Mucosa of rectum (tissue), 2 donors: ENCODE measurements around the gene NSFL1C.

Experiments used
- H3K27ac ChIP-seq, 2 donors: one replicate each; pipeline ENCODE4 v1.7.0; 2013; ENCODE audit warnings: inconsistent platforms in 2 of 2, low read depth in 2 of 2, low read length in 2 of 2
- H3K27me3 ChIP-seq, 2 donors: one replicate each; pipeline ENCODE4 v1.7.0; 2013; ENCODE audit warnings: low read length in 2 of 2; ENCODE audit not compliant: control insufficient read depth in 2 of 2, insufficient read depth in 2 of 2
- H3K36me3 ChIP-seq, 2 donors: one replicate each; pipeline ENCODE4 v1.7.0; 2013; ENCODE audit warnings: low read length in 2 of 2; ENCODE audit not compliant: control insufficient read depth in 2 of 2, insufficient read depth in 2 of 2
- H3K4me1 ChIP-seq, 2 donors: one replicate each; pipeline ENCODE4 v1.7.0; 2013; ENCODE audit warnings: low read length in 2 of 2, mild to moderate bottlenecking in 1 of 2; ENCODE audit not compliant: control insufficient read depth in 2 of 2, insufficient read depth in 2 of 2
- H3K4me3 ChIP-seq, 2 donors: one replicate each; pipeline ENCODE4 v1.7.0; 2013; ENCODE audit warnings: low read length in 2 of 2
- H3K9ac ChIP-seq, 2 donors: one replicate each; pipeline ENCODE4 v1.7.0; 2013; ENCODE audit warnings: low read length in 2 of 2, low read depth in 1 of 2, mild to moderate bottlenecking in 1 of 2
- H3K9me3 ChIP-seq, 2 donors: one replicate each; pipeline ENCODE4 v1.7.0; 2013; ENCODE audit warnings: low read length in 2 of 2; ENCODE audit not compliant: control insufficient read depth in 2 of 2
- donor health status: healthy.
- donor health status: Normal muscosa, but diverticular disease.

Gene NSFL1C

DNA sequence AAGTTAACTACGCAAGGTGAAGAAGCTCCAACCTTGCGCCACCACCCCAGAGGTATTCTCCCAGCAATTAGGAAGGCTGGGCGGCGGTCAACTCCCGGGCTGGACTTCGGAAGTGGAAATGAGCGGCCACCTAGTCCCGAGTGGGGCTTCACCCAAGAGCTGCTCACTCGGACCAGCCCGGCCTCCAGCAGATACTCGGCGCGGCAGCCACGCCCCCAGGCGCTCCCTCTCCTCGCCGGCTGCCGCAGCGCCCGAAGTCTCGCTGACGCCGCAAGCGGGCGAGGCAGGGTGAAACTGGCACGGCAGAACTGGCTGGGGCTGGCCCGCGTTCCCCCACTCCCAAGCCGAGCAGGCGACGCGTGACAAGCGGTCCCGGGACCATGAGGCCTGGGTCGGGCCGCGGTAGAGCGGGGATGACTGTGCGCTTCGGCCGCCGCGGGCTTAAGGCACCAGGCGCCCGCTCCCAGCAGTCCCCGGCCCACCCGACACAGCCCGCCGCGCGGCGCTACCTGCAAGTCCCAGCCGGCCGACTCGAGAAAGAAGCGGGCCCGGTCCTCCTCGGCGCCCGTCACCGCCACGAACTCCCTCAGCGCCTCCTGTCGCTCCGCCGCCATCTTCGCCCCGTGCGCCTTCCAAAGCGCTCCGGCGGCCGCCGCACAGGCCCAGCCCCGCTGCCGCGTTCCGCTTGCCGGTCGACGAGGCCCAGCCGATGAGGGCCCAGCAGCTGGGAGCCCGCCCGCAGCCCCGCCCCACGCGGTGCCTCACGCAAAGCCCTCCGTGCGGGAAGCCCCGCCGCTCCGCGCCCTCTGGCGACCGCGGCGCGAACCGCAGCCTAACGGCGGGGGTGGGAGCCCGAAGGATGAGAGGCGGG is at the start of gene NSFL1C:
Gene NSFL1C, minus strand, starts transcription at position 639 of the 871 bp plus-strand sequence. Its CDS starts 25 bp downstream, at position 614.
- H3K4me3 ChIP-seq: peak within 1 kb of the TSS; percentile 75 to 83
- H3K9ac ChIP-seq: peak within 1 kb of the TSS; percentile 48 to 81
- peaks cover 11 to 23% of the 10 kb centered on the region in 2 donors for H3K36me3 ChIP-seq
- peak within 1 kb of the TSS; percentile 82 to 85 for H3K27ac ChIP-seq
- H3K9me3 ChIP-seq: no peaks in the 10 kb centered on the region
- peaks cover 36 to 46% of the 10 kb centered on the region in 2 donors for H3K4me1 ChIP-seq
- H3K27me3 ChIP-seq: no peaks in the 10 kb centered on the region

DNA sequence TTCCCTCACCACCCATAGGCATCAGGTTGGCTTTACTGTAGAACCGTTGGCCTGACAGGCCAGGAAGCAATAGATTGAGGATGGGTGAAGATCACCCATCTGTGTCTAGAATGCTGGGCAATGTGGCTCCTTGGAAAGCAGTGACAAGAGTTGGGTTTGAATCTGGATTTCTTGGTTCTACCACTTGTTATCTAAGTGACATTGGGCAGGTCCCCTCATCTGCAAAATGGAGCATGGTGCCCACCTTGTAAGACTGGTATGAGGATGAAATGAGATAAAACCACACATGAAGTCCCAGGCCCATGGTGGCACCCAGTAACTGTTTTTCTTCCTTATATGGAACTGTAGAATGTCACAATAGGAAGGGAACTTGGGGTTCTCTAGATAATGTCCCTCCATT is 47.2 kb upstream of the NSFL1C start:
- Histone ChIP-seq H3K9ac (no peak overlapping the region), H3K27me3 (no peaks in the 10 kb centered on the region), H3K9me3 (no peaks in the 10 kb centered on the region), H3K27ac (no peak overlapping the region), H3K4me1 (no peaks in the 10 kb centered on the region), H3K36me3 (no peaks in the 10 kb centered on the region), H3K4me3 (no peak overlapping the region)

DNA sequence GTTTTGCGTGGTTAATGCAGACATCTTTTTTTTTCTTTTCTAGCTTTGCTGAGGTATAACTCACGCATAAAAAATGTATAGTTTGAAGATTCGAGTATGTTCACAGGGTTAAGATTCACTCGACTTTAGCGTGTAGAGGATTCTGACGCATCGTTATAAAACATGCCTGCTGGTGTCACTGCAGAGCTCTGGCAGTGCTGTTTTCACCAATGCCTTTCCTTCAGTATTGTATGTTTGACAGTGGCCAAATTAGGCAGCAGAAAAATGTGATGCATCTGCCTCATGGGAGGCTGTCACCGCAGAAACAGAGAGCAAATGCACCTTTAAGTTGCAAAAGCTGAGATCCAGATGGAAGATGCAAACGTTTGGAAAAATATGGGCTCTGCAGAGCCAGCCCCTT is 42.6 kb upstream of the NSFL1C start:
- no peak overlapping the region for H3K4me3 ChIP-seq
- H3K27me3 ChIP-seq: no peaks in the 10 kb centered on the region
- no peak overlapping the region for H3K9ac ChIP-seq
- no peak overlapping the region for H3K27ac ChIP-seq
- H3K9me3 ChIP-seq: no peaks in the 10 kb centered on the region
- no peaks in the 10 kb centered on the region for H3K36me3 ChIP-seq
- no peaks in the 10 kb centered on the region for H3K4me1 ChIP-seq

DNA sequence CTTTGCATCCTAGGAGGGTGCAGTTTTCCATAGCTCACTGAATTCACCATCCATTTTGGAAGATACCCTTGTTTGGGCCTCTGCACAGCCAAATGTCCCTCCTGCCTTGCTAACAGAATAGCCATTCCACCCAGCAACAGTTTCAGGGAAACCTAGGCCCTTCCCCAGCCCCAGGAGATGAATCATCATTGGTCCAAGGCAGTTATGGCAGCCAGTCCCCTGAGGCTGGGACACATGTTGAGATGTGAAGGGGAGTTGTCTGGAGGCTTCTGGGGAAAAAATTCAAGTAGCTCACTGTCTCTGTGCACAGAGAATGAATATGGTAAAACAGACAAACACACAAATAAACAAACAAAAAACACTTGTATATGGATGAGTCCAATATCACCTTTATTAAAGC is 41.9 kb upstream of the NSFL1C start:
- no peak overlapping the region for H3K4me3 ChIP-seq
- H3K9me3 ChIP-seq: no peaks in the 10 kb centered on the region
- no peaks in the 10 kb centered on the region for H3K36me3 ChIP-seq
- H3K27me3 ChIP-seq: no peaks in the 10 kb centered on the region
- no peak overlapping the region for H3K27ac ChIP-seq
- no peak overlapping the region for H3K9ac ChIP-seq
- H3K4me1 ChIP-seq: no peaks in the 10 kb centered on the region

DNA sequence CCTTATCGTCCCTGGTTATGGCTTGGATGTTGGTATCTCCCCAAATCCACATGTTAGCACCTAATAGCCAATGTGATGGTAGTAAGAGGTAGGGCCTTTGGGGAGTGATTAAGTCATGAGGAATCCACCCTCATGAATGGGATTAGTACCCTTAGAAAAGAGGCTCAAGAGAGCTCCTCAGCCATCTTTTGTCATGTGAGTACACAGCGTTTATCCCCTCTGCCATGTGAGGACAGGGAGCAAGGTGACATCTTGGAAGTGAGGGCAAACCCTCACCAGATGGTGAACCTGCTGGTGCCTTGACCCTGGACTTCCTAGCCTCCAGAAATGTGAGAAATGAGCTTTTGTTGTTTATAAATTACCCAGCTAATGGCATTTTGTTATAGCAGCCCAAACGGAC is 40.6 kb upstream of the NSFL1C start:
- no peak overlapping the region for H3K4me3 ChIP-seq
- no peaks in the 10 kb centered on the region for H3K27me3 ChIP-seq
- no peaks in the 10 kb centered on the region for H3K36me3 ChIP-seq
- no peaks in the 10 kb centered on the region for H3K4me1 ChIP-seq
- no peaks in the 10 kb centered on the region for H3K9me3 ChIP-seq
- H3K27ac ChIP-seq: no peak overlapping the region
- H3K9ac ChIP-seq: no peak overlapping the region

DNA sequence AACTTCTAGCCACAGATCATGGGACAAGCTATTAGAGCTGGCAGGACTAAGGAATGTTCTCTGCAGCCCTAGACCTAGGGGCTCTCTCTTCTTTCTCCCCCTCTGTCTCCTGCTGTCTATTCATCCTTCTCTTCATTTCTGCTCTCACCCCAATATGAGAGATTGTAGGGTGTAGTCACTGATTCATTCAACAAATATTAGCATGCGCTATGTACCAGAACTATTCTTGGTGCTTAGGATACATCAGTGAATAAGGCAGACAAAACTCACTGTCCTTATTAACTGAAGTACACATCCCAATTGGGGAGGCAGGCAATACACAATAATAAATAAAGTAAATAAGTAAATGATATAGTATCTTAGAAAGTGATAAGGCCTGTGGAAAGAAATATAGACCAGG is 39.2 kb upstream of the NSFL1C start:
- H3K9me3 ChIP-seq: no peaks in the 10 kb centered on the region
- no peak overlapping the region for H3K9ac ChIP-seq
- H3K4me1 ChIP-seq: no peaks in the 10 kb centered on the region
- no peaks in the 10 kb centered on the region for H3K27me3 ChIP-seq
- H3K4me3 ChIP-seq: no peak overlapping the region
- H3K27ac ChIP-seq: no peak overlapping the region
- no peaks in the 10 kb centered on the region for H3K36me3 ChIP-seq

DNA sequence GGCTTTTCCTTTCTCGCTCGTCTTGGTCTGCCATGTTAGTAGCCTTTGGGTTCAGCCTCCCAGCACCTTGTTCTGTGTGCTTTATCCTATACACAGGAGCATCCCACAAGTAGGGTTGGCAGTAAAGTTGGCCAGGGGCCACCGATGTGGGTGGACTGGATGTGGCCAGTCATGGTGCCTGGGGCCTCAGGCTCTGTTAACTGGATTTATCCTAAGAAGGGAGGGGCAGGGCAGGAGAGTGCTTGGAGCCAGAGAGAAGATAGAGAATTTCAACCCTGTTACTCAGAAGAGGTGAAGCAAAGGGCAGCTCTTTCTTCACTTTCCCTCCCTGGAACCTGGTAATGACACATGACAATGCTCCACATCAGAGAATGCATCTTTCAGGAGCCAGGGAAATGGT is 38.7 kb upstream of the NSFL1C start:
- H3K36me3 ChIP-seq: no peaks in the 10 kb centered on the region
- H3K9me3 ChIP-seq: no peaks in the 10 kb centered on the region
- no peaks in the 10 kb centered on the region for H3K27me3 ChIP-seq
- H3K27ac ChIP-seq: no peak overlapping the region
- no peak overlapping the region for H3K4me3 ChIP-seq
- H3K9ac ChIP-seq: no peak overlapping the region
- H3K4me1 ChIP-seq: no peaks in the 10 kb centered on the region

DNA sequence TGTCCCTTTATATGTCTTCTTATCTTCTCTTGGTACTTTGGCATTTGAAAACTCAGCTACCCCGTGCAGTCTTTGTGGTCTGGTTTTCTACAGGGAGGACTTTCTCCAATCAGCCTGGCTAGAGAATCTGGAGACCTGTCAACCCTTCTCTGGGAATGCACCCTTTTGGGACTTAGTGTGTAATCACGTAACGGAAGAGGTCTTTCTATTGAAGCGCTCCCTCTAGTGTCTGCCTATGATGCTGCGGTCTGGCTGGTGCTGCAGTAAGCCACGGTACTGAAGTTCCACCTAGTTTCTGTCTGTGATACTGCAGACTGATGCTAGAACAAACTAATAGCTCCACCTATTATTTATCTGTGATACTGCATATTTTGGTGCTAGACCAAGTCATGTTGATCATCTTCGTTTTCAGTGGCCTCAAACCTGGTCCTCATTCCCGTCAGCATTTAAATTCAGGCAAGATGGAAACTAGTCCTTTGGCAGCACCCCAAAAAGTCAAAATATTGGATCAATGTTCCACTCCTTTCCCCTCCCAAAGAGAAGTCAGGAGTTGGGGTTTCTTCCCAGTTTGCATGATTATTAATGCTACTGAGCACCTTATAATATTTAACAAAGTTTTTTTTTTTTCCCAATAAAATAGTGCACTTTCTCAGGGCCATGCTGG is 37.0 kb upstream of the NSFL1C start:
- Histone ChIP-seq H3K36me3 (no peaks in the 10 kb centered on the region), H3K4me1 (no peaks in the 10 kb centered on the region), H3K4me3 (no peak overlapping the region), H3K27me3 (no peaks in the 10 kb centered on the region), H3K9ac (no peak overlapping the region), H3K9me3 (no peaks in the 10 kb centered on the region), H3K27ac (no peak overlapping the region)

DNA sequence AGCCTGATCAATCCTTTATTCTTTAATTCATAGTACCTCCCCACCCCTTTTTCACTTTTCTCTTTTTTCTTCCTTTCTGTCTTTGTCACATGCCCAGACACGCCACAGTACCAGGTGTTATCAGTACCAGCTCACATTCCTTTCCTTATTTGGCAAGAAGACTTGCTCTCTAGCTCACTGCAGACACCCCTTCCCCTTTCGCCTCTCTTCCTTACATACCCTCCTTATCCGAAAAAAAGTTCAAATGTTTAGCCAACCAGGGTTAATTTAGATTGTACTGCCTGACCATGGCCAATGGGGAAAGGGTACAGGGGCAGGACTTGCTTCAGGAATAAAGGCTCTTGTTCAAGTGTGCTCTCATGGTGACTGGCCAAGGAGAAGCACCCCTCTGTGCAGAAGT is 33.8 kb upstream of the NSFL1C start:
- Histone ChIP-seq H3K4me1 (no peaks in the 10 kb centered on the region), H3K9ac (no peak overlapping the region), H3K27me3 (no peaks in the 10 kb centered on the region), H3K27ac (no peak overlapping the region), H3K36me3 (no peaks in the 10 kb centered on the region), H3K9me3 (no peaks in the 10 kb centered on the region), H3K4me3 (no peak overlapping the region)

DNA sequence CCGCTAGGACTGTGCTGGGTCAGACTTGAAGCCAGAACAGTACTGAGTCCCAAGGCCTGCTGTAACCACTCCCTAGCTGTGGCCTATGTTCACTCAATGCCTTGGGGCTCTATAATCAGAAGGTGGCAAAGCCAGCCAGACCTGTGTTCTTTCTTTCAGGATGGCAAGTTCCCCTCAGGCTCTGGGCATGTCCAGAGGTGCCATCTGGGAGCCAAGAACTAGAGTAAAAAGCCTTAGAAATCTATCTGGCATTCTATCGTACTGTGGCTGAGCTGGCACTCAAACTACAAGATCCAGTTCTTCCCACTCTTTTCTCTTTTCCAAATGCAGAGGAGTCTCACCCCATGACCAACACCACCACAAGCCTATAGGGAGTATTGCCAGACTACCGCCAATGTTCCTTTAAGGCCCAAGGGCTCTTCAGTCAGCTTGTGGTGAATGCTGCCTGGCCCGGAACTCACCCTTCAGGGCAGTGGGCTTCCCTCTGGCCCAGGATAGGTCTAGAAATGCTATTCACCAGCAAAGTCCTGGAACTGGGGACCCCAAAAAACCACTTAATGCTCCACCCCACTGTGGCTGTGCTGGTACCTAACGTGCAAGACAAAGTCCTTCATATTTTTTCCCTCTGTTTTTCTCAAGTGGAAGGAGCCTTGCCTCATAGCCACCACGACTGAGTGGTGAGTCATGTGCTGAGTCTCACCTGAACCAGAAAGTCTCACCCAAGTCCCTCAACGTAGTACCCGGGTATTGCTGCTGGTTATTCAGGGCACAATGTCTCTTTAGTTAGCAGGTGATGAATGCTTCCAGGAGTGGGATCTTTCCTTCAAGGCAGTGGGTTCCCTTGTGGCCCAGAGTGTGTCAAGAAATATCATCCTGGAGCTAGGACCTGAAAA is 33.1 kb upstream of the NSFL1C start:
- Histone ChIP-seq H3K27ac (no peak overlapping the region), H3K4me1 (no peaks in the 10 kb centered on the region)

More for the DNA sequence above, 33.1 kb upstream of the NSFL1C start:
- Histone ChIP-seq H3K27me3 (no peaks in the 10 kb centered on the region), H3K9me3 (no peaks in the 10 kb centered on the region), H3K9ac (no peak overlapping the region), H3K36me3 (no peaks in the 10 kb centered on the region), H3K4me3 (no peak overlapping the region)
